Loucy (cell line): ENCODE measurements around the gene TMCC3.

Experiments used
- EZH2phosphoT487 ChIP-seq: fragments of 200-600 bp; IDR thresholded peaks from 2 replicates; pipeline ENCODE4 v1.6.1; 2018; ENCODE audit warnings: antibody characterized with exemption, mild to moderate bottlenecking, moderate library complexity, borderline replicate concordance
- TF ChIP-seq, protein P1 (sequence below): fragments of 200-600 bp; sonication (generic); conservative IDR thresholded peaks from 2 replicates; pipeline ENCODE4 v1.5.1; 2014; ENCODE audit warnings: mild to moderate bottlenecking, antibody characterized with exemption, low read length

DNA sequence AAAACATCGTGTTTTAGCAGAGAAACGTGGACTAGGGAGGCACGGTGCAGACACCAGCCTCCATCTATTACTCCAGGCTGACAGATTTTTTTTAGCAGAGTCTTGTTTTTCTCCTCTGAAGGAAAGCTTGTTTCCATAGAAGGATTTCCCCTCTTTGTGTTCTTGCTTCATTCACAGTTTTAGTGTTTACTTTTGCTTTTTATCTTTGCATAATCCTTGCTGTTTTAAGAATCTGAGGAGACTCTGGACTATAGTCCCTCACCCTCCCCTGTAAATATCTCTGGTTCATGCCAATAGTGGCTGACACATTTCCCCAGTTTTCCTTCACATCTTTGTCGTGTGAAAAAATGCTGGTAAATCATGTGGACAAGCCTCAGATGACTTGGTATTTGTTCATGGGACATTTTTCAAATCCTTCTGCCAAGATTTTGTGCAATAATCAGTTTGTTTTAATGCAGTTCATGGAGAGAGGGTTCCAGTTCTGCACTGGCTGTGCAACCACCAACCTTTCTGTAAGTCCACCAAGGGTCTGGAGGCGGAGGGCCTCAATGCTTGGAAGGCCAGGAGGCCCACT is 39.9 kb upstream of the TMCC3 start:
- TF ChIP-seq, protein P1, sequence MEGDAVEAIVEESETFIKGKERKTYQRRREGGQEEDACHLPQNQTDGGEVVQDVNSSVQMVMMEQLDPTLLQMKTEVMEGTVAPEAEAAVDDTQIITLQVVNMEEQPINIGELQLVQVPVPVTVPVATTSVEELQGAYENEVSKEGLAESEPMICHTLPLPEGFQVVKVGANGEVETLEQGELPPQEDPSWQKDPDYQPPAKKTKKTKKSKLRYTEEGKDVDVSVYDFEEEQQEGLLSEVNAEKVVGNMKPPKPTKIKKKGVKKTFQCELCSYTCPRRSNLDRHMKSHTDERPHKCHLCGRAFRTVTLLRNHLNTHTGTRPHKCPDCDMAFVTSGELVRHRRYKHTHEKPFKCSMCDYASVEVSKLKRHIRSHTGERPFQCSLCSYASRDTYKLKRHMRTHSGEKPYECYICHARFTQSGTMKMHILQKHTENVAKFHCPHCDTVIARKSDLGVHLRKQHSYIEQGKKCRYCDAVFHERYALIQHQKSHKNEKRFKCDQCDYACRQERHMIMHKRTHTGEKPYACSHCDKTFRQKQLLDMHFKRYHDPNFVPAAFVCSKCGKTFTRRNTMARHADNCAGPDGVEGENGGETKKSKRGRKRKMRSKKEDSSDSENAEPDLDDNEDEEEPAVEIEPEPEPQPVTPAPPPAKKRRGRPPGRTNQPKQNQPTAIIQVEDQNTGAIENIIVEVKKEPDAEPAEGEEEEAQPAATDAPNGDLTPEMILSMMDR = no peak
- TF ChIP-seq EZH2phosphoT487 = no peak
